GM12878 (cell line): ENCODE measurements around the gene UQCC5.

Experiments
- BCL11A ChIP-seq: IDR thresholded peaks from 2 replicates; pipeline ENCODE4 v1.6.1; 2011; ENCODE audit warnings: low read depth, low read length
- BHLHE40 ChIP-seq, 2 experiments: fragments of 450-650 bp in 1 of 2; IDR thresholded peaks; 2 replicates each; pipeline ENCODE4 v1.6.1; 2011 to 2017; ENCODE audit warnings: low read depth in 2 of 2, borderline replicate concordance in 1 of 2, improper control_type of control experiment in 1 of 2, low read length in 1 of 2, mild to moderate bottlenecking in 1 of 2
- NRF1 ChIP-seq: conservative IDR thresholded peaks from 2 replicates; pipeline ENCODE4 v1.6.1; 2011; ENCODE audit warnings: mild to moderate bottlenecking, low read depth, low read length, improper control_type of control experiment
- POLR2A ChIP-seq: IDR thresholded peaks from 2 replicates; pipeline ENCODE4 v1.6.1; 2011; ENCODE audit warnings: low read depth, mild to moderate bottlenecking, low read length
- RFX5 ChIP-seq: IDR thresholded peaks from 2 replicates; pipeline ENCODE4 v1.6.1; 2011; ENCODE audit warnings: low read depth, low read length, improper control_type of control experiment
- SMC3 ChIP-seq: IDR thresholded peaks from 2 replicates; pipeline ENCODE4 v1.6.1; 2011; ENCODE audit warnings: low read length, improper control_type of control experiment, borderline replicate concordance
- STAT3 ChIP-seq: IDR thresholded peaks from 2 replicates; pipeline ENCODE4 v1.6.1; 2011; ENCODE audit warnings: low read depth, low read length, improper control_type of control experiment
- SUZ12 ChIP-seq: fragments of 200-600 bp; sonication (generic); IDR thresholded peaks from one replicate; pipeline ENCODE4 v1.6.1; 2018; ENCODE audit warnings: antibody characterized with exemption, mild to moderate bottlenecking; ENCODE audit not compliant: unreplicated experiment
- TF ChIP-seq, protein P1 (sequence below): IDR thresholded peaks from 2 replicates; pipeline ENCODE4 v1.6.1; 2011; ENCODE audit warnings: low read depth, low read length, improper control_type of control experiment, borderline replicate concordance
- TF ChIP-seq, protein P2 (sequence below), 3 experiments: IDR thresholded peaks in 2 of 3; conservative IDR thresholded peaks in 1 of 3; 2 replicates each; pipeline ENCODE4 v1.5.1; 2011; ENCODE audit warnings: low read depth in 3 of 3, low read length in 3 of 3, mild to moderate bottlenecking in 3 of 3, control low read depth in 2 of 3, moderate library complexity in 2 of 3, inconsistent platforms in 1 of 3, mixed read lengths in 1 of 3; ENCODE audit not compliant: control insufficient read depth in 2 of 3, insufficient read depth in 1 of 3; ENCODE audit errors: extremely low read depth in 1 of 3
- TF ChIP-seq, protein P3 (sequence below): IDR thresholded peaks from 2 replicates; pipeline ENCODE4 v1.6.1; 2012; ENCODE audit warnings: mild to moderate bottlenecking, low read depth, low read length
- TF ChIP-seq, protein P4 (sequence below): IDR thresholded peaks from 2 replicates; pipeline ENCODE4 v1.6.1; 2011; ENCODE audit warnings: borderline replicate concordance, low read depth, mild to moderate bottlenecking, moderate library complexity, mixed read lengths, low read length; ENCODE audit not compliant: insufficient read depth; ENCODE audit errors: extremely low read length

DNA sequence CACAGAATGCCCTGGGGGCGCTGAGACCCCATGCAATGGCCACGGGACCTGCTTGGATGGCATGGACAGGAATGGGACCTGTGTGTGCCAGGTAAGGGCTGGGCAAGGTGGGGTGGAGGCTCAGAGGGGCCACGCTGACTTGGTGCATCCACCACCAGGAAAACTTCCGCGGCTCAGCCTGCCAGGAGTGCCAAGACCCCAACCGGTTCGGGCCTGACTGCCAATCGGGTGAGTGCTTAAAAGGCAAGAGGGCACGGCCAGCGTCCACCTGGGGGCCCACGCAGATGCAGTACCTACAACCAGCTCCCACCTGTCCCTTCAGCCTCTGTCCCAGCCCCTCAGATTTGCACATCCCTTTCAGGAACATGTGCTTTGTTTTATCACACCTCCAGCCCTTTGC lies 34.4 kb upstream of the UQCC5 start:
- TF ChIP-seq, protein P1, sequence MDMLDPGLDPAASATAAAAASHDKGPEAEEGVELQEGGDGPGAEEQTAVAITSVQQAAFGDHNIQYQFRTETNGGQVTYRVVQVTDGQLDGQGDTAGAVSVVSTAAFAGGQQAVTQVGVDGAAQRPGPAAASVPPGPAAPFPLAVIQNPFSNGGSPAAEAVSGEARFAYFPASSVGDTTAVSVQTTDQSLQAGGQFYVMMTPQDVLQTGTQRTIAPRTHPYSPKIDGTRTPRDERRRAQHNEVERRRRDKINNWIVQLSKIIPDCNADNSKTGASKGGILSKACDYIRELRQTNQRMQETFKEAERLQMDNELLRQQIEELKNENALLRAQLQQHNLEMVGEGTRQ: no peak
- TF ChIP-seq, protein P2, sequence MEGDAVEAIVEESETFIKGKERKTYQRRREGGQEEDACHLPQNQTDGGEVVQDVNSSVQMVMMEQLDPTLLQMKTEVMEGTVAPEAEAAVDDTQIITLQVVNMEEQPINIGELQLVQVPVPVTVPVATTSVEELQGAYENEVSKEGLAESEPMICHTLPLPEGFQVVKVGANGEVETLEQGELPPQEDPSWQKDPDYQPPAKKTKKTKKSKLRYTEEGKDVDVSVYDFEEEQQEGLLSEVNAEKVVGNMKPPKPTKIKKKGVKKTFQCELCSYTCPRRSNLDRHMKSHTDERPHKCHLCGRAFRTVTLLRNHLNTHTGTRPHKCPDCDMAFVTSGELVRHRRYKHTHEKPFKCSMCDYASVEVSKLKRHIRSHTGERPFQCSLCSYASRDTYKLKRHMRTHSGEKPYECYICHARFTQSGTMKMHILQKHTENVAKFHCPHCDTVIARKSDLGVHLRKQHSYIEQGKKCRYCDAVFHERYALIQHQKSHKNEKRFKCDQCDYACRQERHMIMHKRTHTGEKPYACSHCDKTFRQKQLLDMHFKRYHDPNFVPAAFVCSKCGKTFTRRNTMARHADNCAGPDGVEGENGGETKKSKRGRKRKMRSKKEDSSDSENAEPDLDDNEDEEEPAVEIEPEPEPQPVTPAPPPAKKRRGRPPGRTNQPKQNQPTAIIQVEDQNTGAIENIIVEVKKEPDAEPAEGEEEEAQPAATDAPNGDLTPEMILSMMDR (IDR thresholded peaks at IDR 0.05 in 2 of 3, conservative IDR thresholded peaks at IDR 0.05 in 1 of 3; ENCODE audit: control insufficient read depth in 2 of 3, extremely low read depth in 1 of 3, insufficient read depth in 1 of 3, low read depth in 3 of 3, low read length in 3 of 3): no peak
- TF ChIP-seq SMC3: no peak
- no peak for TF ChIP-seq POLR2A
- TF ChIP-seq STAT3: no peak
- no peak for TF ChIP-seq SUZ12
- TF ChIP-seq, protein P3, sequence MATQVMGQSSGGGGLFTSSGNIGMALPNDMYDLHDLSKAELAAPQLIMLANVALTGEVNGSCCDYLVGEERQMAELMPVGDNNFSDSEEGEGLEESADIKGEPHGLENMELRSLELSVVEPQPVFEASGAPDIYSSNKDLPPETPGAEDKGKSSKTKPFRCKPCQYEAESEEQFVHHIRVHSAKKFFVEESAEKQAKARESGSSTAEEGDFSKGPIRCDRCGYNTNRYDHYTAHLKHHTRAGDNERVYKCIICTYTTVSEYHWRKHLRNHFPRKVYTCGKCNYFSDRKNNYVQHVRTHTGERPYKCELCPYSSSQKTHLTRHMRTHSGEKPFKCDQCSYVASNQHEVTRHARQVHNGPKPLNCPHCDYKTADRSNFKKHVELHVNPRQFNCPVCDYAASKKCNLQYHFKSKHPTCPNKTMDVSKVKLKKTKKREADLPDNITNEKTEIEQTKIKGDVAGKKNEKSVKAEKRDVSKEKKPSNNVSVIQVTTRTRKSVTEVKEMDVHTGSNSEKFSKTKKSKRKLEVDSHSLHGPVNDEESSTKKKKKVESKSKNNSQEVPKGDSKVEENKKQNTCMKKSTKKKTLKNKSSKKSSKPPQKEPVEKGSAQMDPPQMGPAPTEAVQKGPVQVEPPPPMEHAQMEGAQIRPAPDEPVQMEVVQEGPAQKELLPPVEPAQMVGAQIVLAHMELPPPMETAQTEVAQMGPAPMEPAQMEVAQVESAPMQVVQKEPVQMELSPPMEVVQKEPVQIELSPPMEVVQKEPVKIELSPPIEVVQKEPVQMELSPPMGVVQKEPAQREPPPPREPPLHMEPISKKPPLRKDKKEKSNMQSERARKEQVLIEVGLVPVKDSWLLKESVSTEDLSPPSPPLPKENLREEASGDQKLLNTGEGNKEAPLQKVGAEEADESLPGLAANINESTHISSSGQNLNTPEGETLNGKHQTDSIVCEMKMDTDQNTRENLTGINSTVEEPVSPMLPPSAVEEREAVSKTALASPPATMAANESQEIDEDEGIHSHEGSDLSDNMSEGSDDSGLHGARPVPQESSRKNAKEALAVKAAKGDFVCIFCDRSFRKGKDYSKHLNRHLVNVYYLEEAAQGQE: no peak
- TF ChIP-seq, protein P4, sequence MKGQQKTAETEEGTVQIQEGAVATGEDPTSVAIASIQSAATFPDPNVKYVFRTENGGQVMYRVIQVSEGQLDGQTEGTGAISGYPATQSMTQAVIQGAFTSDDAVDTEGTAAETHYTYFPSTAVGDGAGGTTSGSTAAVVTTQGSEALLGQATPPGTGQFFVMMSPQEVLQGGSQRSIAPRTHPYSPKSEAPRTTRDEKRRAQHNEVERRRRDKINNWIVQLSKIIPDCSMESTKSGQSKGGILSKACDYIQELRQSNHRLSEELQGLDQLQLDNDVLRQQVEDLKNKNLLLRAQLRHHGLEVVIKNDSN: no peak
- TF ChIP-seq NRF1: no peak
- TF ChIP-seq RFX5: no peak
- TF ChIP-seq BHLHE40 (IDR thresholded peaks at IDR 0.05; ENCODE audit: borderline replicate concordance in 1 of 2, low read depth in 2 of 2, low read length in 1 of 2): no peak
- no peak for TF ChIP-seq BCL11A
